Ishikawa (cell line): ENCODE results near the gene RIMBP2.

Experiments used
- CEBPB ChIP-seq: IDR thresholded peaks from 2 replicates; pipeline ENCODE4 v1.6.1; 2012
- CREB1 ChIP-seq: IDR thresholded peaks from 2 replicates; pipeline ENCODE4 v1.6.1; 2012; ENCODE audit warnings: low read depth
- EGR1 ChIP-seq: IDR thresholded peaks from 2 replicates; pipeline ENCODE4 v1.6.1; 2012
- EP300 ChIP-seq: IDR thresholded peaks from 2 replicates; pipeline ENCODE4 v1.6.1; 2012; ENCODE audit warnings: borderline replicate concordance
- FOXM1 ChIP-seq: IDR thresholded peaks from 2 replicates; pipeline ENCODE4 v1.6.1; 2012; ENCODE audit warnings: low read depth, borderline replicate concordance
- NFIC ChIP-seq: IDR thresholded peaks from 2 replicates; pipeline ENCODE4 v1.6.1; 2012
- RAD21 ChIP-seq: IDR thresholded peaks from 2 replicates; pipeline ENCODE4 v1.6.1; 2012; ENCODE audit warnings: low read depth
- TAF1 ChIP-seq: IDR thresholded peaks from 2 replicates; pipeline ENCODE4 v1.6.1; 2012; ENCODE audit warnings: low read depth, mild to moderate bottlenecking
- TCF12 ChIP-seq: IDR thresholded peaks from 2 replicates; pipeline ENCODE4 v1.6.1; 2012; ENCODE audit warnings: low read depth
- TEAD4 ChIP-seq: IDR thresholded peaks from 2 replicates; pipeline ENCODE4 v1.6.1; 2012
- YY1 ChIP-seq: IDR thresholded peaks from 2 replicates; pipeline ENCODE4 v1.6.1; 2012; ENCODE audit warnings: low read depth
- ZBTB7A ChIP-seq: IDR thresholded peaks from 2 replicates; pipeline ENCODE4 v1.6.1; 2012; ENCODE audit warnings: low read depth
- TF ChIP-seq, protein P1 (sequence below): IDR thresholded peaks from 2 replicates; pipeline ENCODE4 v1.6.1; 2012; ENCODE audit warnings: low read depth, mild to moderate bottlenecking
- TF ChIP-seq, protein P2 (sequence below): IDR thresholded peaks from 2 replicates; pipeline ENCODE4 v1.6.1; 2012
- TF ChIP-seq, protein P3 (sequence below): IDR thresholded peaks from 2 replicates; pipeline ENCODE4 v1.6.1; 2012

The RIMBP2 gene

DNA sequence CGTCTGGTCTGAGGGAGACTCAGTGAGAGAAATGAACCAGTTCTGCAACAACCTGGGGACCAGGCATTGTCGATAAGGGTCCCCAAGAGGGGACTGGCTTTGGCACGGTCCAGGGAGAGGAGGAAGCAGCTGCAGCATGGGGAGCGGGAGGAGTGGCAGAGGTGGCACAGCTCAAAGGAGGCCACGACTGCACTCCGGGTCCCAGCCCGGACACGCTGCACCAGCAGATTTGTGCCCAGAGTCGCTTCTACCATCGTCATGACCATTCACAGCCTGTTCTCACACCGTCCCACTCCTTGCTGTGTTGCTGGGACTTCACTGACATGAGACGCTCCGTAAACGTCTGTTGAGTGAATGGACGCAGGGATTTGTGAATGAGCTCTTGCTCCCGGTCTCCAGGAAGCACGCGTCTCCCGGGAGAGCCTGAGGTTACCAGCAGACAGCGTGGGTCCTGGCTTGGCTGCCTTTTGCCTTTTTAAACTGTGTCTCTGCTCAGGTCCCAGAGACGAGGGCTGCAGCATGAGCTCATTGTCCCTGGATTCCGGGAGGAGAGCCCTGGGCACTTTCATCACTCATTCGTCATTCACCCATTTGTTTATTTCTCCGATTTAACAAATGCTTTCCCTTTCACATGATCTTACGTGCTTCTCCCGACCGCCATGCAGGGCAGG is 241.4 kb downstream of the RIMBP2 start:
- TF ChIP-seq YY1 (no peak), EP300 (no peak), FOXM1 (no peak), ZBTB7A (no peak)
- TF ChIP-seq, protein P1, sequence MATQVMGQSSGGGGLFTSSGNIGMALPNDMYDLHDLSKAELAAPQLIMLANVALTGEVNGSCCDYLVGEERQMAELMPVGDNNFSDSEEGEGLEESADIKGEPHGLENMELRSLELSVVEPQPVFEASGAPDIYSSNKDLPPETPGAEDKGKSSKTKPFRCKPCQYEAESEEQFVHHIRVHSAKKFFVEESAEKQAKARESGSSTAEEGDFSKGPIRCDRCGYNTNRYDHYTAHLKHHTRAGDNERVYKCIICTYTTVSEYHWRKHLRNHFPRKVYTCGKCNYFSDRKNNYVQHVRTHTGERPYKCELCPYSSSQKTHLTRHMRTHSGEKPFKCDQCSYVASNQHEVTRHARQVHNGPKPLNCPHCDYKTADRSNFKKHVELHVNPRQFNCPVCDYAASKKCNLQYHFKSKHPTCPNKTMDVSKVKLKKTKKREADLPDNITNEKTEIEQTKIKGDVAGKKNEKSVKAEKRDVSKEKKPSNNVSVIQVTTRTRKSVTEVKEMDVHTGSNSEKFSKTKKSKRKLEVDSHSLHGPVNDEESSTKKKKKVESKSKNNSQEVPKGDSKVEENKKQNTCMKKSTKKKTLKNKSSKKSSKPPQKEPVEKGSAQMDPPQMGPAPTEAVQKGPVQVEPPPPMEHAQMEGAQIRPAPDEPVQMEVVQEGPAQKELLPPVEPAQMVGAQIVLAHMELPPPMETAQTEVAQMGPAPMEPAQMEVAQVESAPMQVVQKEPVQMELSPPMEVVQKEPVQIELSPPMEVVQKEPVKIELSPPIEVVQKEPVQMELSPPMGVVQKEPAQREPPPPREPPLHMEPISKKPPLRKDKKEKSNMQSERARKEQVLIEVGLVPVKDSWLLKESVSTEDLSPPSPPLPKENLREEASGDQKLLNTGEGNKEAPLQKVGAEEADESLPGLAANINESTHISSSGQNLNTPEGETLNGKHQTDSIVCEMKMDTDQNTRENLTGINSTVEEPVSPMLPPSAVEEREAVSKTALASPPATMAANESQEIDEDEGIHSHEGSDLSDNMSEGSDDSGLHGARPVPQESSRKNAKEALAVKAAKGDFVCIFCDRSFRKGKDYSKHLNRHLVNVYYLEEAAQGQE, result no peak

DNA sequence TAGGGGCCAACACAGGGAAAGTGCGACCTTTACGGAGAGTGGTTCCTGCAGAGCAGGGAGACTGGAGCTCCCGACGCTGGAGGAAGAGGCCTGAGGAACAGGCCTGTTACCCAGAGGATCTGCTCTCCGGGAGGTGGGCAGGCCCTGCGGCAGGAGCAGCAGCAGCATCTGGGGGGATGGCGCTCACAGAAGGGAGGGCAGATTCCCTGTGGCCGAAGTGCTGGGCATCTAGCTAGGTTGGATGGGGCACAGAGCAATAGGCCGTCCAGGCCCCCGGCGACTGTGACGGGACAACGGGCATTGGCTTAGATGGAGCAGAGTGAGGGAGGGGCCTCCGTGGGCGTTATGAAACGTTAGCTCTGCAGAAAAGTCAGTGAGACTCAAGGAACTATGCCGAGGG is 242.8 kb downstream of the RIMBP2 start:
- TF ChIP-seq NFIC (no peak), EGR1 (no peak), FOXM1 (no peak), TAF1 (no peak), EP300 (no peak), TEAD4 (no peak), RAD21 (no peak), TCF12 (no peak), ZBTB7A (no peak), YY1 (no peak), CREB1 (no peak)
- TF ChIP-seq, protein P2, sequence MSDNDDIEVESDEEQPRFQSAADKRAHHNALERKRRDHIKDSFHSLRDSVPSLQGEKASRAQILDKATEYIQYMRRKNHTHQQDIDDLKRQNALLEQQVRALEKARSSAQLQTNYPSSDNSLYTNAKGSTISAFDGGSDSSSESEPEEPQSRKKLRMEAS, result no peak
- TF ChIP-seq, protein P3, sequence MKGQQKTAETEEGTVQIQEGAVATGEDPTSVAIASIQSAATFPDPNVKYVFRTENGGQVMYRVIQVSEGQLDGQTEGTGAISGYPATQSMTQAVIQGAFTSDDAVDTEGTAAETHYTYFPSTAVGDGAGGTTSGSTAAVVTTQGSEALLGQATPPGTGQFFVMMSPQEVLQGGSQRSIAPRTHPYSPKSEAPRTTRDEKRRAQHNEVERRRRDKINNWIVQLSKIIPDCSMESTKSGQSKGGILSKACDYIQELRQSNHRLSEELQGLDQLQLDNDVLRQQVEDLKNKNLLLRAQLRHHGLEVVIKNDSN, result no peak

DNA sequence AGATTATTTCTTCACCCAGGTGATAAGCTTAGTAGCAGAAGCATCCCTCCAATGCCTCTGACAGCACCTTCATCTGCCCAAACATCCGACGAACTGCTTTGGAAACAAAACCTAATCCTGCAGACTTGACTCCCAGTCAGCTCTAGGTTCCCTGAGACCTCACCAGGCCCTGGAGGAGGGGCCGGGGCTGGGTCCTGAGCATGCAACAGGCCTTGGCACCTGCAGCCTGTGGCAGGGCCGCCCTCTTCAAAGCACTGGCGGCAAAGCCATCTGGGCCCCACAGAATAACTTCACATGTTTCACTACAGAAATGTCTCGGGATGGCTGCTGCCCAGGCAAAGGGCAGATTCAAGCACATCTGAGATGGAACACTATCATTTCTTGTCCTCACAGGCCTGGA is 245.1 kb downstream of the RIMBP2 start:
- no peak for TF ChIP-seq RAD21
- TF ChIP-seq FOXM1, result no peak
- TF ChIP-seq, protein P1, result no peak
- no peak for TF ChIP-seq NFIC
- no peak for TF ChIP-seq TEAD4
- TF ChIP-seq, protein P2, result no peak
- TF ChIP-seq EP300, result no peak
- no peak for TF ChIP-seq TCF12
- TF ChIP-seq, protein P3, result no peak
- TF ChIP-seq TAF1, result no peak
- TF ChIP-seq CREB1, result no peak

DNA sequence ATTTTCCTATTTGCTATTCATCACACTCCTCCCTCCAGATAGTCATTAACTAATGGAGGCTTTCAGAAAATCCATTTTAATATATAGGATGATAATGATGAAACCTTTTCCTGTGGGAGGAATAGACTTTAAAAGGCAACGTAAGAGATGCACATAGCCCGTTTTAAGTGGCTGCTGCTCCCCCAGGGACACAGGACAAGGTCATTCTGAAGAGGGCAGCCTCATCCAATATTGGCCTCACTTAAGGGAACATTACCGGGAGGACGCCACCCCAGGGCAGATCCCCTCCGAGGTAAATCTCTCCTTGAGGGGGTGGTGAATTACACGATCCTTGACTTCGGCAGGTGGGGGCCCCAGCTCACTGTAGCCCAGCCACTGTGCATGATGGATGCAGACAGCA is 246.5 kb downstream of the RIMBP2 start:
- no peak for TF ChIP-seq FOXM1
- TF ChIP-seq RAD21, result no peak
- TF ChIP-seq CREB1, result no peak
- no peak for TF ChIP-seq TCF12
- no peak for TF ChIP-seq TEAD4
- TF ChIP-seq EP300, result no peak
- TF ChIP-seq YY1, result no peak
- TF ChIP-seq EGR1, result no peak
- TF ChIP-seq ZBTB7A, result no peak
- no peak for TF ChIP-seq NFIC

DNA sequence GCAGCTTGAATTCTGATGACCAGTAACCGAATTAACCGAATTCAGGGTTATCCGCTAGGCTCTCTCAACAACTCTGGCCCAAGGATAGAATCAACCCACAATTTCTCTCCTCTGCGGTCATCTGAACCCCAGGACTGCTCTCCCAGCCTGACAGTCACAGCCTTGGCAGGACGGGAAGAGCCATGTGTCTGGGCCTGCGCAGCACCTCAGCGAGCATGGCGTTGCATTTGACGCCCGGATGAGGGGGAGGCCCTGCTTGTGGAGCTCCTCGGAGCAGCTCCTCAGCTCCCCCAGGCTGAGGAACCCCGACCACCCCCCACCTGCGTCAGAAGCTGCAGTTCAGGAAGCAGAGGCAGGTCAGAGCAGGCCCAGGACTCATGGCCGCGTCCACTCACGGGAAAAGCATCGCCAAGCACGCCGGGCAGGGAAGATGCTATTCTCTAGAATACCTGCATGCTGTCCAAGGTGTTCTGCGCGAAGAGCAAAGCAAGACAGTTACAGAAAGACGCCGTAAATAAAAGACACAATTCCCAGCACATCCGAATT is 247.3 kb downstream of the RIMBP2 start:
- TF ChIP-seq TCF12 (no peak), EGR1 (no peak), FOXM1 (no peak), RAD21 (no peak), CEBPB (no peak), YY1 (no peak), CREB1 (no peak), ZBTB7A (no peak), EP300 (no peak)
- TF ChIP-seq, protein P1, result no peak
